Endothelial cell of umbilical vein (primary cell): ENCODE measurements around the gene PRAMEF5. TPM values are rescaled to one million over a fixed set of nuclear protein-coding genes. Genes with fewer than 3 reads are reported as not detected.
"Not testable (repeated sequence)": the region's sequence is repeated elsewhere in the genome, so short reads cannot be mapped to it uniquely, and the experiment has no call there.

Source experiments
- BruUV-seq: library from RNA; stranded (reverse); fragments of 400-500 nt; replicated peaks from 2 replicates; lab custom pipeline; 2021; lab: Mats Ljungman, UMichigan
- CTCF ChIA-PET: fragments of 300-600, 350-600 bp; sonication (Branson Sonifier 250); formaldehyde crosslinking; loops from one replicate; lab custom pipeline; 2021; ENCODE audit warnings: antibody characterized with exemption, inconsistent platforms; lab: Charles Lee
- POLR2A ChIA-PET: fragments of 300-600, 350-600 bp; sonication (Branson Sonifier 250); formaldehyde crosslinking; loops from one replicate; lab custom pipeline; 2021; ENCODE audit warnings: antibody characterized with exemption, inconsistent platforms; lab: Charles Lee
- DNase-seq: peaks from one replicate; pipeline ENCODE4 v3.0.0-alpha.2; 2011; ENCODE audit warnings: low read depth, low spot score
- FAIRE-seq: peaks from 2 replicates; lab custom pipeline; 2011; peaks lifted over from hg19 to GRCh38; lab: Jason Lieb, UNC
- H2AFZ ChIP-seq: 2 replicates; pipeline ENCODE4 v1.6.0; 2012; ENCODE audit warnings: low read depth, low read length, control low read depth, inconsistent platforms
- H3K27ac ChIP-seq: 2 replicates; pipeline ENCODE4 v1.5.1; 2011; ENCODE audit warnings: low read depth, mild to moderate bottlenecking, control low read depth, low read length, moderate library complexity; ENCODE audit not compliant: insufficient read depth
- H3K27me3 ChIP-seq, 2 experiments: 2 replicates each; pipeline versions ENCODE4 v1.6.0 to v1.6.1; 2011; ENCODE audit warnings: low read length in 2 of 2, mixed read lengths in 1 of 2; ENCODE audit not compliant: control insufficient read depth in 2 of 2, insufficient read depth in 2 of 2
- H3K36me3 ChIP-seq, 2 experiments: 2 replicates in 1 of 2; 3 replicates in 1 of 2; pipeline ENCODE4 v1.5.1; 2011; ENCODE audit warnings: low read length in 2 of 2, mild to moderate bottlenecking in 1 of 2, moderate library complexity in 1 of 2; ENCODE audit not compliant: control insufficient read depth in 2 of 2, insufficient read depth in 2 of 2; ENCODE audit errors: extremely low read depth in 1 of 2
- H3K4me1 ChIP-seq: 3 replicates; pipeline ENCODE4 v1.5.1; 2011; ENCODE audit warnings: mild to moderate bottlenecking, low read length; ENCODE audit not compliant: control insufficient read depth, insufficient read depth; ENCODE audit errors: extremely low read depth
- H3K4me2 ChIP-seq: 2 replicates; pipeline ENCODE4 v1.6.1; 2011; ENCODE audit warnings: low read length, control low read depth, mixed read lengths; ENCODE audit not compliant: insufficient read depth
- H3K4me3 ChIP-seq, 3 experiments: fragments of 200-600 bp in 1 of 3; sonication (generic), shearing (Covaris generic) in 1 of 3; replicated peaks in 1 of 3; 2 replicates each; pipeline ENCODE4 v1.5.1; 2011 to 2016; ENCODE audit warnings: control low read depth in 3 of 3, low read length in 3 of 3, mild to moderate bottlenecking in 2 of 3, inconsistent platforms in 1 of 3, low read depth in 1 of 3, moderate library complexity in 1 of 3; ENCODE audit not compliant: insufficient read depth in 1 of 3
- H3K79me2 ChIP-seq: 2 replicates; pipeline ENCODE4 v1.6.0; 2012; ENCODE audit warnings: low read length, inconsistent platforms; ENCODE audit not compliant: control insufficient read depth, insufficient read depth
- H3K9ac ChIP-seq: replicated peaks from 2 replicates; pipeline ENCODE3; 2011; ENCODE audit warnings: low read length, control low read depth; ENCODE audit not compliant: insufficient read depth; ENCODE audit errors: extremely low read depth
- H3K9me1 ChIP-seq: replicated peaks from 3 replicates; pipeline ENCODE4 v1.6.0; 2011; ENCODE audit warnings: mild to moderate bottlenecking, low read length; ENCODE audit not compliant: control insufficient read depth, insufficient read depth; ENCODE audit errors: extremely low read depth
- H3K9me3 ChIP-seq: replicated peaks from 2 replicates; pipeline ENCODE4 v1.5.1; 2012; ENCODE audit warnings: low read length, inconsistent platforms; ENCODE audit not compliant: control insufficient read depth, insufficient read depth
- H4K20me1 ChIP-seq: replicated peaks from 2 replicates; pipeline ENCODE3; 2011; ENCODE audit warnings: mild to moderate bottlenecking, low read length; ENCODE audit not compliant: control insufficient read depth, insufficient read depth; ENCODE audit errors: extremely low read depth
- CTCF ChIP-seq, 2 donors: IDR thresholded peaks; 1 replicate in 1 of 2; 2 replicates in 1 of 2; pipeline ENCODE4 v1.5.1; 2011; ENCODE audit warnings: low read length in 2 of 2, mild to moderate bottlenecking in 2 of 2, moderate library complexity in 2 of 2, control low read depth in 1 of 2, inconsistent platforms in 1 of 2, low read depth in 1 of 2; ENCODE audit not compliant: insufficient read depth in 1 of 2; ENCODE audit errors: extremely low read depth in 1 of 2
- EZH2 ChIP-seq: IDR thresholded peaks from 2 replicates; pipeline ENCODE4 v1.6.1; 2012; ENCODE audit warnings: borderline replicate concordance, low read depth, mild to moderate bottlenecking, moderate library complexity, low read length, inconsistent platforms; ENCODE audit not compliant: severe bottlenecking
- FOS ChIP-seq: IDR thresholded peaks from 2 replicates; pipeline ENCODE4 v1.6.1; 2011; ENCODE audit warnings: mild to moderate bottlenecking, low read length, moderate library complexity, borderline replicate concordance; ENCODE audit not compliant: insufficient read depth
- GATA2 ChIP-seq: IDR thresholded peaks from 2 replicates; pipeline ENCODE4 v1.7.0; 2011; ENCODE audit warnings: low read depth, mild to moderate bottlenecking, moderate library complexity, mixed read lengths, low read length; ENCODE audit not compliant: insufficient read length, insufficient read depth
- JUN ChIP-seq: IDR thresholded peaks from 2 replicates; pipeline ENCODE4 v1.6.1; 2011; ENCODE audit warnings: borderline replicate concordance, low read depth; ENCODE audit not compliant: insufficient read length, insufficient read depth
- MAX ChIP-seq: IDR thresholded peaks from 2 replicates; pipeline ENCODE4 v1.6.1; 2011; ENCODE audit not compliant: insufficient read depth, insufficient read length
- MYC ChIP-seq: IDR thresholded peaks from one replicate; pipeline ENCODE4 v1.6.1; 2011; ENCODE audit warnings: mild to moderate bottlenecking, low read depth, low read length
- POLR2A ChIP-seq: IDR thresholded peaks from 2 replicates; pipeline ENCODE4 v1.6.1; 2012; ENCODE audit warnings: low read depth, mild to moderate bottlenecking, control low read depth, low read length
- POLR2AphosphoS5 ChIP-seq: IDR thresholded peaks from 2 replicates; pipeline ENCODE4 v1.6.1; 2012; ENCODE audit warnings: low read depth, mild to moderate bottlenecking, control low read depth, low read length, moderate library complexity; ENCODE audit not compliant: insufficient read depth
- dilution Hi-C: fragments of 300-500 bp; cut with MboI; formaldehyde crosslinking; loops from one replicate; pipeline ENCODE4 v1.15.0; 2019; ENCODE audit warnings: low sequenced_read_pairs; ENCODE audit not compliant: extremely low pct_ligation_motif_present
- intact Hi-C: fragments of 100-400 bp; cut with micrococcal nuclease; formaldehyde crosslinking; loops from one replicate; pipeline ENCODE4 v1.10.0; 2022
- polyA plus RNA-seq, 4 experiments: library from polyadenylated mRNA; depleted of rRNA in 3 of 4; stranded (reverse) in 3 of 4; unstranded in 1 of 4; fragments of >200 nt; gene quantifications; 2 replicates each; pipeline versions ENCODE4 v1.2.1 to v1.2.3, GENCODE V29; 2011 to 2012; ENCODE audit warnings: missing spikeins in 1 of 4
- total RNA-seq: library from RNA; stranded (reverse); gene quantifications from 2 replicates; pipeline ENCODE4 v1.2.3, GENCODE V29; 2021

PRAMEF5 gene
- total and polyA plus RNA-seq, 2 donors (not counting 3 experiments of a cell fraction or from before 2014, with no cell fraction given) = not detected

- H3K4me3 ChIP-seq, H3K4me2 ChIP-seq, H3K9ac ChIP-seq, FAIRE-seq, H3K27me3 ChIP-seq, H4K20me1 ChIP-seq, H3K9me3 ChIP-seq, H3K9me1 ChIP-seq, H3K79me2 ChIP-seq, DNase-seq, CTCF ChIA-PET, intact Hi-C loops, H2AFZ ChIP-seq, BruUV-seq, H3K36me3 ChIP-seq, POLR2A ChIA-PET, dilution Hi-C loops, H3K4me1 ChIP-seq, H3K27ac ChIP-seq: not testable (repeated sequence)
Observed at GRCh38 chr1:13222788-13223187, 31.2 kb upstream of the PRAMEF5 start.

- DNase-seq = no peak
- no peak for FAIRE-seq
Observed at GRCh38 chr1:13224480-13225060, 29.4 kb upstream of the PRAMEF5 start.

More at GRCh38 chr1:13224480-13225060, 29.4 kb upstream of the PRAMEF5 start:
- CTCF ChIA-PET = interaction anchor here (0.7 kb wide), 1 partner anchor 146 kb away, joined by 3 read pairs; no protein-coding TSS in a partner anchor
- Histone ChIP-seq H3K36me3 (no peaks in the 10 kb centered on the region), H3K9me3 (peaks cover 2% of the 10 kb centered on the region), H4K20me1 (no peaks in the 10 kb centered on the region), H3K27me3 (no peaks in the 10 kb centered on the region), H3K4me2 (no peak overlapping the region), H3K9ac (no peak overlapping the region), H3K4me1 (no peaks in the 10 kb centered on the region), H3K4me3 (no peak overlapping the region), H3K79me2 (no peaks in the 10 kb centered on the region), H3K27ac (no peak overlapping the region), H2AFZ (no peak overlapping the region), H3K9me1 (no peaks in the 10 kb centered on the region)
- no TSS peak for BruUV-seq
- TF ChIP-seq MAX = no peak
- no peak for TF ChIP-seq EZH2
- TF ChIP-seq JUN = no peak
- no peak for TF ChIP-seq POLR2A
- TF ChIP-seq FOS = no peak
- TF ChIP-seq POLR2AphosphoS5 = no peak
- no peak for TF ChIP-seq GATA2
- no peak for TF ChIP-seq MYC
- no peak for TF ChIP-seq CTCF (IDR thresholded peaks at IDR 0.05; ENCODE audit: extremely low read depth in 1 of 2, insufficient read depth in 1 of 2, low read depth in 1 of 2, low read length in 2 of 2)
- intact Hi-C loops (no loop called here), dilution Hi-C loops (no loop called here)
- POLR2A ChIA-PET = no interaction called here
